RWPE2 (cell line): ENCODE measurements around the gene SETD1B.

Source experiments
- ATAC-seq: fragments of 200-7000 bp; cut with Tn5 transposase; 3 replicates; pipeline ENCODE4 v1.9.1; 2021; ENCODE audit warnings: low read depth
- DNase-seq: peaks from one replicate; pipeline ENCODE4 v3.0.0-alpha.2; 2020; ENCODE audit warnings: low spot score
- H3K27ac ChIP-seq: fragments of 450-650 bp; 2 replicates; pipeline ENCODE4 v1.5.1; 2017; ENCODE audit warnings: mild to moderate bottlenecking; ENCODE audit not compliant: poor library complexity, severe bottlenecking
- H3K27me3 ChIP-seq: fragments of 250-450 bp; sonication (Bioruptor Pico); 2 replicates; pipeline ENCODE4 v1.5.1; 2021; ENCODE audit warnings: mild to moderate bottlenecking, moderate library complexity; ENCODE audit not compliant: insufficient read depth, poor library complexity, severe bottlenecking
- H3K36me3 ChIP-seq: fragments of 250-450 bp; sonication (Bioruptor Pico); 2 replicates; pipeline ENCODE4 v1.5.1; 2020; ENCODE audit warnings: low read depth, mild to moderate bottlenecking, moderate library complexity
- H3K4me1 ChIP-seq: fragments of 250-450 bp; sonication (Bioruptor Pico); 2 replicates; pipeline ENCODE4 v1.5.1; 2021; ENCODE audit warnings: mild to moderate bottlenecking, moderate library complexity; ENCODE audit not compliant: insufficient read depth, poor library complexity, severe bottlenecking
- H3K4me3 ChIP-seq: fragments of 250-450 bp; sonication (Bioruptor Pico); 2 replicates; pipeline ENCODE4 v1.5.1; 2021; ENCODE audit warnings: mild to moderate bottlenecking, moderate library complexity; ENCODE audit not compliant: severe bottlenecking
- H3K9me3 ChIP-seq: fragments of 250-450 bp; sonication (Bioruptor Pico); 2 replicates; pipeline ENCODE4 v1.5.1; 2021; ENCODE audit warnings: mild to moderate bottlenecking, moderate library complexity; ENCODE audit not compliant: severe bottlenecking
- TF ChIP-seq, protein P1 (sequence below): fragments of 450-650 bp; IDR thresholded peaks from one replicate; pipeline ENCODE4 v1.5.1; 2017; ENCODE audit warnings: mild to moderate bottlenecking, moderate library complexity; ENCODE audit not compliant: poor library complexity, severe bottlenecking

SETD1B gene

GRCh38 chr12:121809712-121810116, 5.9 kb downstream of the SETD1B start:
- Histone ChIP-seq H3K9me3 (no peaks in the 10 kb centered on the region), H3K36me3 (peaks cover 58% of the 10 kb centered on the region), H3K4me3 (no peak overlapping the region), H3K4me1 (peaks cover 9% of the 10 kb centered on the region), H3K27me3 (no peaks in the 10 kb centered on the region), H3K27ac (no peak overlapping the region)
- TF ChIP-seq, protein P1, sequence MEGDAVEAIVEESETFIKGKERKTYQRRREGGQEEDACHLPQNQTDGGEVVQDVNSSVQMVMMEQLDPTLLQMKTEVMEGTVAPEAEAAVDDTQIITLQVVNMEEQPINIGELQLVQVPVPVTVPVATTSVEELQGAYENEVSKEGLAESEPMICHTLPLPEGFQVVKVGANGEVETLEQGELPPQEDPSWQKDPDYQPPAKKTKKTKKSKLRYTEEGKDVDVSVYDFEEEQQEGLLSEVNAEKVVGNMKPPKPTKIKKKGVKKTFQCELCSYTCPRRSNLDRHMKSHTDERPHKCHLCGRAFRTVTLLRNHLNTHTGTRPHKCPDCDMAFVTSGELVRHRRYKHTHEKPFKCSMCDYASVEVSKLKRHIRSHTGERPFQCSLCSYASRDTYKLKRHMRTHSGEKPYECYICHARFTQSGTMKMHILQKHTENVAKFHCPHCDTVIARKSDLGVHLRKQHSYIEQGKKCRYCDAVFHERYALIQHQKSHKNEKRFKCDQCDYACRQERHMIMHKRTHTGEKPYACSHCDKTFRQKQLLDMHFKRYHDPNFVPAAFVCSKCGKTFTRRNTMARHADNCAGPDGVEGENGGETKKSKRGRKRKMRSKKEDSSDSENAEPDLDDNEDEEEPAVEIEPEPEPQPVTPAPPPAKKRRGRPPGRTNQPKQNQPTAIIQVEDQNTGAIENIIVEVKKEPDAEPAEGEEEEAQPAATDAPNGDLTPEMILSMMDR, result no peak
- peak; percentile 68 for DNase-seq
- no peak for ATAC-seq

DNA sequence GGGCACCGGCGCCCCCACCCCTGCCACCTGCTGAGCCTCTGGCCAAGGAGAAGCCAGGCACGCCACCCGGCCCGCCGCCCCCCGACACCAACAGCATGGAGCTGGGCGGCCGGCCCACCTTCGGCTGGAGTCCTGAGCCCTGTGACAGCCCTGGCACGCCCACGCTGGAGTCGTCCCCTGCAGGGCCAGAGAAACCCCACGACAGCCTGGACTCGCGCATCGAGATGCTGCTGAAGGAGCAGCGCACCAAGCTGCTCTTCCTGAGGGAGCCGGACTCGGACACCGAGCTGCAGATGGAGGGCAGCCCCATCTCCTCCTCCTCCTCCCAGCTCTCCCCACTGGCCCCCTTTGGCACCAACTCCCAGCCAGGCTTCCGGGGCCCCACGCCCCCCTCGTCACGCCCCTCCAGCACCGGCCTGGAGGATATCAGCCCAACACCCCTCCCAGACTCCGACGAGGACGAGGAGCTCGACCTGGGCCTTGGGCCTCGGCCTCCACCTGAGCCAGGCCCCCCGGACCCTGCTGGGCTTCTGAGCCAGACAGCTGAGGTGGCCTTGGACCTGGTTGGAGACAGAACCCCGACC, 6.5 kb downstream of the SETD1B start:
- ATAC-seq (no peak), DNase-seq (no peak)
- no peak overlapping the region for H3K27ac ChIP-seq
- H3K4me1 ChIP-seq, result peaks cover 9% of the 10 kb centered on the region
- H3K27me3 ChIP-seq, result no peaks in the 10 kb centered on the region
- H3K36me3 ChIP-seq, result peaks cover 64% of the 10 kb centered on the region
- TF ChIP-seq, protein P1, result no peak
- H3K4me3 ChIP-seq, result no peak overlapping the region
- H3K9me3 ChIP-seq, result no peaks in the 10 kb centered on the region

GRCh38 chr12:121810833-121811433, 7.1 kb downstream of the SETD1B start:
- TF ChIP-seq, protein P1, result no peak
- peaks cover 67% of the 10 kb centered on the region for H3K36me3 ChIP-seq

GRCh38 chr12:121811434-121812319, 7.9 kb downstream of the SETD1B start:
- Histone ChIP-seq H3K4me1 (peaks cover 9% of the 10 kb centered on the region), H3K27ac (peak overlapping the region; percentile 15)
- ATAC-seq, result peak; percentile 78

More at GRCh38 chr12:121810833-121811433, 7.1 kb downstream of the SETD1B start:
- Histone ChIP-seq H3K9me3 (no peaks in the 10 kb centered on the region), H3K4me3 (no peak overlapping the region), H3K4me1 (peaks cover 9% of the 10 kb centered on the region), H3K27me3 (no peaks in the 10 kb centered on the region), H3K27ac (peak overlapping the region; percentile 15)
- DNase-seq (no peak), ATAC-seq (no peak)

More at GRCh38 chr12:121811434-121812319, 7.9 kb downstream of the SETD1B start:
- TF ChIP-seq, protein P1, result peak; percentile 99
- peaks cover 65% of the 10 kb centered on the region for H3K36me3 ChIP-seq
- H3K4me3 ChIP-seq, result peak overlapping the region; percentile 33
- no peaks in the 10 kb centered on the region for H3K27me3 ChIP-seq
- DNase-seq, result peak; percentile 58
- no peaks in the 10 kb centered on the region for H3K9me3 ChIP-seq
